ENCODE results near the gene HCN2. TPM values are rescaled to one million over a fixed set of nuclear protein-coding genes. Genes with fewer than 3 reads are reported as not detected.

HCN2 gene
- polyA plus RNA-seq, 3 donors: 0.40 to 0.45 (median 0.42) TPM

- DNase-seq (ENCODE audit: extremely low read depth in 1 of 11, low read depth in 9 of 11, low spot score in 4 of 11): no peak
Observed at GRCh38 chr19:660793-661426, 71.2 kb downstream of the HCN2 start.

GRCh38 chr19:661427-662196 is 71.9 kb downstream of the HCN2 start:
- no peak for DNase-seq (ENCODE audit: extremely low read depth in 1 of 11, low read depth in 9 of 11, low spot score in 4 of 11)

- no peak for DNase-seq (ENCODE audit: extremely low read depth in 1 of 11, low read depth in 9 of 11, low spot score in 4 of 11)
Observed at GRCh38 chr19:662207-662961, 72.7 kb downstream of the HCN2 start.

- DNase-seq (ENCODE audit: extremely low read depth in 1 of 11, low read depth in 9 of 11, low spot score in 4 of 11): peak in 9 of 11 donors; percentile 66 to 87 (median 83)
Observed at GRCh38 chr19:662962-663681, 73.4 kb downstream of the HCN2 start, which contains the start of gene RNF126. Gene RNF126 (minus strand): TSS chr19:663214. CDS start chr19:663121, 93 bp downstream.

- DNase-seq (ENCODE audit: extremely low read depth in 1 of 11, low read depth in 9 of 11, low spot score in 4 of 11): no peak
Observed at GRCh38 chr19:663682-664117, 74.0 kb downstream of the HCN2 start.

- DNase-seq (ENCODE audit: extremely low read depth in 1 of 11, low read depth in 9 of 11, low spot score in 4 of 11): peak in 9 of 11 donors; percentile 63 to 84 (median 76)
Observed at GRCh38 chr19:664913-665443, 75.3 kb downstream of the HCN2 start.

Other genes with a start within 250 kb of the HCN2 start
- 10 to 100 TPM; 24.7 to 31.1 (median 29.8) TPM for gene MIER2, start 245.1 kb upstream of the HCN2 start, polyA plus RNA-seq (ENCODE audit: insufficient read length in 3 of 3)
- 1 to 10 TPM; 2.0 to 3.9 (median 2.5) TPM for gene C2CD4C, start 180.7 kb upstream of the HCN2 start, polyA plus RNA-seq (ENCODE audit: insufficient read length in 3 of 3)
- gene SHC2, start 128.8 kb upstream of the HCN2 start, polyA plus RNA-seq (ENCODE audit: insufficient read length in 3 of 3): 10 to 100 TPM; 30.1 to 49.3 (median 33.1) TPM
- 1 to 10 TPM; 3.4 to 6.5 (median 3.6) TPM for gene MADCAM1, start 93.4 kb upstream of the HCN2 start, polyA plus RNA-seq (ENCODE audit: insufficient read length in 3 of 3)
- gene TPGS1, start 82.4 kb upstream of the HCN2 start, polyA plus RNA-seq (ENCODE audit: insufficient read length in 3 of 3): 10 to 100 TPM in 2 of 3 donors, 1 to 10 TPM in 1; 4.0 to 17.3 (median 13.0) TPM
- gene CDC34, start 58.1 kb upstream of the HCN2 start, polyA plus RNA-seq (ENCODE audit: insufficient read length in 3 of 3): 10 to 100 TPM; 48.3 to 75.3 (median 61.7) TPM
- gene GZMM, start 45.8 kb upstream of the HCN2 start, polyA plus RNA-seq (ENCODE audit: insufficient read length in 3 of 3): under 1 TPM in 2 of 3 donors, not detected in 1; 0.29 to 0.53 TPM
- gene BSG, start 17.3 kb upstream of the HCN2 start, polyA plus RNA-seq (ENCODE audit: insufficient read length in 3 of 3): 100 to 1,000 TPM; 359 to 541 (median 496) TPM
- 10 to 100 TPM; 54.6 to 68.8 (median 58.1) TPM for gene POLRMT, start 43.7 kb downstream of the HCN2 start, polyA plus RNA-seq (ENCODE audit: insufficient read length in 3 of 3)
- 1 to 10 TPM in 1 of 3 donors, under 1 TPM in 2; 0.31 to 1.1 (median 0.92) TPM for gene FGF22, start 50.0 kb downstream of the HCN2 start, polyA plus RNA-seq (ENCODE audit: insufficient read length in 3 of 3)
- gene RNF126, start 73.3 kb downstream of the HCN2 start, polyA plus RNA-seq (ENCODE audit: insufficient read length in 3 of 3): 10 to 100 TPM; 21.1 to 36.8 (median 35.7) TPM
- 10 to 100 TPM; 14.8 to 26.8 (median 20.7) TPM for gene FSTL3, start 86.5 kb downstream of the HCN2 start, polyA plus RNA-seq (ENCODE audit: insufficient read length in 3 of 3)
- gene PRSS57, start 105.6 kb downstream of the HCN2 start, polyA plus RNA-seq (ENCODE audit: insufficient read length in 3 of 3): under 1 TPM; 0.13 to 0.20 (median 0.19) TPM
- 100 to 1,000 TPM in 2 of 3 donors, 10 to 100 TPM in 1; 69.0 to 111 (median 105) TPM for gene PALM, start 119.1 kb downstream of the HCN2 start, polyA plus RNA-seq (ENCODE audit: insufficient read length in 3 of 3)
- gene MISP, start 161.2 kb downstream of the HCN2 start, polyA plus RNA-seq (ENCODE audit: insufficient read length in 3 of 3): 10 to 100 TPM in 1 of 3 donors, 1 to 10 TPM in 2; 4.4 to 14.4 (median 5.8) TPM
- 100 to 1,000 TPM; 349 to 460 (median 382) TPM for gene PTBP1, start 207.6 kb downstream of the HCN2 start, polyA plus RNA-seq (ENCODE audit: insufficient read length in 3 of 3)
- gene PLPPR3, start 232.1 kb downstream of the HCN2 start, polyA plus RNA-seq (ENCODE audit: insufficient read length in 3 of 3): 10 to 100 TPM in 2 of 3 donors, 1 to 10 TPM in 1; 8.2 to 19.3 (median 15.8) TPM
- gene AZU1, start 238.0 kb downstream of the HCN2 start, polyA plus RNA-seq (ENCODE audit: insufficient read length in 3 of 3): 1 to 10 TPM; 1.4 to 1.9 (median 1.9) TPM